WTC11 (cell line): ENCODE measurements around the gene DDIAS. TPM values are rescaled to one million over a fixed set of nuclear protein-coding genes. Genes with fewer than 3 reads are reported as not detected.
A peak's percentile ranks its signal among the peaks of the same experiment; 100 is the strongest.

Experiments
- ATAC-seq: fragments of 200-7000 bp; cut with Tn5 transposase; 2 replicates; pipeline ENCODE4 v1.10.0; 2021; ENCODE audit warnings: mild to moderate bottlenecking, moderate library complexity
- CTCF ChIA-PET: fragments of 300-600 bp; sonication (Branson Sonifier 250); formaldehyde crosslinking; loops from one replicate; lab custom pipeline; 2021; ENCODE audit warnings: antibody characterized with exemption; lab: Charles Lee
- POLR2A ChIA-PET: fragments of 350-600 bp; sonication (Branson Sonifier 250); formaldehyde crosslinking; loops from one replicate; lab custom pipeline; 2021; ENCODE audit warnings: antibody characterized with exemption; lab: Charles Lee
- DNase-seq: peaks from one replicate; pipeline ENCODE4 v3.0.0; 2021; ENCODE audit warnings: low spot score
- H3K27ac Mint-ChIP-seq: 2 replicates; pipeline ENCODE4 v1.8.0; 2021; ENCODE audit warnings: mixed read lengths
- H3K27me3 Mint-ChIP-seq: 2 replicates; pipeline ENCODE4 v1.8.0; 2021; ENCODE audit warnings: low read depth, mild to moderate bottlenecking, moderate library complexity, mixed read lengths
- H3K36me3 Mint-ChIP-seq: 2 replicates; pipeline ENCODE4 v1.8.0; 2021; ENCODE audit warnings: mixed read lengths
- H3K4me1 Mint-ChIP-seq: 2 replicates; pipeline ENCODE4 v1.8.0; 2022; ENCODE audit warnings: mixed read lengths
- H3K4me3 Mint-ChIP-seq: 2 replicates; pipeline ENCODE4 v1.8.0; 2021; ENCODE audit warnings: mild to moderate bottlenecking, moderate library complexity, mixed read lengths
- H3K9me3 Mint-ChIP-seq: 2 replicates; pipeline ENCODE4 v1.8.0; 2021; ENCODE audit warnings: mixed read lengths
- CBFB ChIP-seq: sonication (generic); formaldehyde crosslinking; IDR thresholded peaks from 2 replicates; pipeline ENCODE4 v1.8.1; 2022; ENCODE audit warnings: mild to moderate bottlenecking, low read depth, missing genetic modification reagents
- E2F4 ChIP-seq: sonication (generic); formaldehyde crosslinking; IDR thresholded peaks from 2 replicates; pipeline ENCODE4 v1.8.1; 2022; ENCODE audit warnings: low read depth, mild to moderate bottlenecking, moderate library complexity, missing genetic modification reagents, borderline replicate concordance
- HMGXB4 ChIP-seq: sonication (generic); formaldehyde crosslinking; IDR thresholded peaks from 2 replicates; pipeline ENCODE4 v1.8.1; 2023; ENCODE audit warnings: mild to moderate bottlenecking, moderate library complexity, missing genetic modification reagents
- JAZF1 ChIP-seq: fragments of 250-450 bp; sonication (Bioruptor Pico); IDR thresholded peaks from 2 replicates; pipeline ENCODE4 v1.9.0; 2021; ENCODE audit warnings: moderate library complexity, mild to moderate bottlenecking, inconsistent platforms
- MXD4 ChIP-seq: fragments of 250-450 bp; sonication (Bioruptor Pico); IDR thresholded peaks from 2 replicates; pipeline ENCODE4 v1.8.0; 2021; ENCODE audit warnings: mild to moderate bottlenecking, moderate library complexity, borderline replicate concordance
- TP53 ChIP-seq: sonication (generic); formaldehyde crosslinking; IDR thresholded peaks from 2 replicates; pipeline ENCODE4 v1.8.1; 2023; ENCODE audit warnings: mild to moderate bottlenecking, missing genetic modification reagents
- ZNF423 ChIP-seq: fragments of 250-450 bp; sonication (Bioruptor Pico); IDR thresholded peaks from 2 replicates; pipeline ENCODE4 v2.1.2; 2022; ENCODE audit warnings: mild to moderate bottlenecking, moderate library complexity
- ZNF512 ChIP-seq: sonication (generic); formaldehyde crosslinking; IDR thresholded peaks from 2 replicates; pipeline ENCODE4 v1.8.1; 2022; ENCODE audit warnings: missing genetic modification reagents, borderline replicate concordance
- ZNF532 ChIP-seq: fragments of 250-450 bp; sonication (Bioruptor Pico); IDR thresholded peaks from 2 replicates; pipeline ENCODE4 v1.9.0; 2021; ENCODE audit warnings: mild to moderate bottlenecking, borderline replicate concordance
- ZNF671 ChIP-seq: fragments of 250-450 bp; sonication (Bioruptor Pico); IDR thresholded peaks from 2 replicates; pipeline ENCODE4 v1.8.0; 2021; ENCODE audit warnings: mild to moderate bottlenecking
- total RNA-seq: library from RNA; stranded (reverse); gene quantifications from 3 replicates; pipeline ENCODE4 v1.2.3, GENCODE V29; 2021
- TF ChIP-seq, protein P1 (sequence below): sonication (generic); formaldehyde crosslinking; IDR thresholded peaks from 2 replicates; pipeline ENCODE4 v1.8.1; 2023; ENCODE audit warnings: mild to moderate bottlenecking, missing genetic modification reagents
- TF ChIP-seq, protein P2 (sequence below): sonication (generic); formaldehyde crosslinking; IDR thresholded peaks from 2 replicates; pipeline ENCODE4 v1.8.1; 2022; ENCODE audit warnings: mild to moderate bottlenecking, missing genetic modification reagents, moderate library complexity, borderline replicate concordance
- TF ChIP-seq, protein P3 (sequence below): sonication (generic); formaldehyde crosslinking; IDR thresholded peaks from 2 replicates; pipeline ENCODE4 v1.8.1; 2023; ENCODE audit warnings: mild to moderate bottlenecking, missing genetic modification reagents, moderate library complexity
- TF ChIP-seq, protein P4 (sequence below): fragments of 250-450 bp; sonication (Bioruptor Pico); IDR thresholded peaks from 2 replicates; pipeline ENCODE4 v1.8.0; 2021; ENCODE audit warnings: mild to moderate bottlenecking

DDIAS gene
- total RNA-seq, 1 experiment from 2014 or later = 28.7 TPM

- TF ChIP-seq, protein P1, sequence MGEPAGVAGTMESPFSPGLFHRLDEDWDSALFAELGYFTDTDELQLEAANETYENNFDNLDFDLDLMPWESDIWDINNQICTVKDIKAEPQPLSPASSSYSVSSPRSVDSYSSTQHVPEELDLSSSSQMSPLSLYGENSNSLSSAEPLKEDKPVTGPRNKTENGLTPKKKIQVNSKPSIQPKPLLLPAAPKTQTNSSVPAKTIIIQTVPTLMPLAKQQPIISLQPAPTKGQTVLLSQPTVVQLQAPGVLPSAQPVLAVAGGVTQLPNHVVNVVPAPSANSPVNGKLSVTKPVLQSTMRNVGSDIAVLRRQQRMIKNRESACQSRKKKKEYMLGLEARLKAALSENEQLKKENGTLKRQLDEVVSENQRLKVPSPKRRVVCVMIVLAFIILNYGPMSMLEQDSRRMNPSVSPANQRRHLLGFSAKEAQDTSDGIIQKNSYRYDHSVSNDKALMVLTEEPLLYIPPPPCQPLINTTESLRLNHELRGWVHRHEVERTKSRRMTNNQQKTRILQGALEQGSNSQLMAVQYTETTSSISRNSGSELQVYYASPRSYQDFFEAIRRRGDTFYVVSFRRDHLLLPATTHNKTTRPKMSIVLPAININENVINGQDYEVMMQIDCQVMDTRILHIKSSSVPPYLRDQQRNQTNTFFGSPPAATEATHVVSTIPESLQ (CRISPR knock-in tag) = no peak
- ChIA-PET CTCF (no interaction called here), POLR2A (no interaction called here)
- no peaks in the 10 kb centered on the region for H3K36me3 Mint-ChIP-seq
- H3K4me1 Mint-ChIP-seq = no peaks in the 10 kb centered on the region
- DNase-seq (no peak), ATAC-seq (no peak)
- no peaks in the 10 kb centered on the region for H3K9me3 Mint-ChIP-seq
- no peak overlapping the region for H3K4me3 Mint-ChIP-seq
- no peaks in the 10 kb centered on the region for H3K27me3 Mint-ChIP-seq
- H3K27ac Mint-ChIP-seq = no peak overlapping the region
These were observed 77.0 kb downstream of the DDIAS start for GRCh38 chr11:82978422-82979099.

DNA sequence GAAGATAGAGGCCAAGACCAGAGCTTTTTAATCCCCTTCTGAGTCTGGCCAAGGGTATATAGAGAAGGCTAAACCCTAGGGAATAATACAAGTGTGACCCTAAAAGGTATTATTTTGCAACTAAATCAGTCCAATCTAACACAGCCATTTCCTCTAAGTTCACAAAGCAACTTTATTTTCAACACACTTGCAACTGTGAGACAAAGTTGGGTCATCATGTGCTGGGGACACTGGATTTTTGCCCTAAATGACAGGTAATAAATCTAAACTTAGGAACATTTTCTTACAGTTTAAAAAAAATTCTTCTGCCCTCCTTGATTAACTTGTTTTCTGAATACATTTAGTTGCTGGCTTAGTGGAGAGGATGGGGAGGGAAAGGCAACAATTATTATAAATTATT is 78.3 kb downstream of the DDIAS start:
- H3K27ac Mint-ChIP-seq = peak overlapping the region; percentile 51; the same call in 1 of the 2 replicates
- H3K27me3 Mint-ChIP-seq = no peaks in the 10 kb centered on the region
- DNase-seq (no peak), ATAC-seq (no peak)
- no peak overlapping the region for H3K4me3 Mint-ChIP-seq
- H3K4me1 Mint-ChIP-seq = peaks cover 6% of the 10 kb centered on the region; the same call in 1 of the 2 replicates
- H3K9me3 Mint-ChIP-seq = no peaks in the 10 kb centered on the region
- H3K36me3 Mint-ChIP-seq = no peaks in the 10 kb centered on the region
- POLR2A ChIA-PET = no interaction called here
- CTCF ChIA-PET = no interaction called here
- TF ChIP-seq E2F4 = no peak
- no peak for TF ChIP-seq HMGXB4
- no peak for TF ChIP-seq ZNF423 (CRISPR knock-in tag)
- no peak for TF ChIP-seq ZNF532
- no peak for TF ChIP-seq CBFB
- no peak for TF ChIP-seq MXD4 (CRISPR knock-in tag)
- TF ChIP-seq, protein P2, sequence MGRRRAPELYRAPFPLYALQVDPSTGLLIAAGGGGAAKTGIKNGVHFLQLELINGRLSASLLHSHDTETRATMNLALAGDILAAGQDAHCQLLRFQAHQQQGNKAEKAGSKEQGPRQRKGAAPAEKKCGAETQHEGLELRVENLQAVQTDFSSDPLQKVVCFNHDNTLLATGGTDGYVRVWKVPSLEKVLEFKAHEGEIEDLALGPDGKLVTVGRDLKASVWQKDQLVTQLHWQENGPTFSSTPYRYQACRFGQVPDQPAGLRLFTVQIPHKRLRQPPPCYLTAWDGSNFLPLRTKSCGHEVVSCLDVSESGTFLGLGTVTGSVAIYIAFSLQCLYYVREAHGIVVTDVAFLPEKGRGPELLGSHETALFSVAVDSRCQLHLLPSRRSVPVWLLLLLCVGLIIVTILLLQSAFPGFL = no peak
- no peak for TF ChIP-seq JAZF1 (CRISPR knock-in tag)
- no peak for TF ChIP-seq TP53 (CRISPR knock-in tag)
- TF ChIP-seq ZNF512 (CRISPR knock-in tag) = no peak
- TF ChIP-seq, protein P3, sequence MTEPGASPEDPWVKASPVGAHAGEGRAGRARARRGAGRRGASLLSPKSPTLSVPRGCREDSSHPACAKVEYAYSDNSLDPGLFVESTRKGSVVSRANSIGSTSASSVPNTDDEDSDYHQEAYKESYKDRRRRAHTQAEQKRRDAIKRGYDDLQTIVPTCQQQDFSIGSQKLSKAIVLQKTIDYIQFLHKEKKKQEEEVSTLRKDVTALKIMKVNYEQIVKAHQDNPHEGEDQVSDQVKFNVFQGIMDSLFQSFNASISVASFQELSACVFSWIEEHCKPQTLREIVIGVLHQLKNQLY (CRISPR knock-in tag) = no peak
- TF ChIP-seq, protein P4, sequence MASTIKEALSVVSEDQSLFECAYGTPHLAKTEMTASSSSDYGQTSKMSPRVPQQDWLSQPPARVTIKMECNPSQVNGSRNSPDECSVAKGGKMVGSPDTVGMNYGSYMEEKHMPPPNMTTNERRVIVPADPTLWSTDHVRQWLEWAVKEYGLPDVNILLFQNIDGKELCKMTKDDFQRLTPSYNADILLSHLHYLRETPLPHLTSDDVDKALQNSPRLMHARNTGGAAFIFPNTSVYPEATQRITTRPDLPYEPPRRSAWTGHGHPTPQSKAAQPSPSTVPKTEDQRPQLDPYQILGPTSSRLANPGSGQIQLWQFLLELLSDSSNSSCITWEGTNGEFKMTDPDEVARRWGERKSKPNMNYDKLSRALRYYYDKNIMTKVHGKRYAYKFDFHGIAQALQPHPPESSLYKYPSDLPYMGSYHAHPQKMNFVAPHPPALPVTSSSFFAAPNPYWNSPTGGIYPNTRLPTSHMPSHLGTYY (CRISPR knock-in tag) = no peak
- no peak for TF ChIP-seq ZNF671
